Measurements from ENCODE around the gene GPS1. TPM values are rescaled to one million over a fixed set of nuclear protein-coding genes. Genes with fewer than 3 reads are reported as not detected.
A peak's percentile ranks its signal among the peaks of the same experiment; 100 is the strongest.

GPS1 gene
- total RNA-seq, 1 donor from 2014 or later: 150 TPM

DNA sequence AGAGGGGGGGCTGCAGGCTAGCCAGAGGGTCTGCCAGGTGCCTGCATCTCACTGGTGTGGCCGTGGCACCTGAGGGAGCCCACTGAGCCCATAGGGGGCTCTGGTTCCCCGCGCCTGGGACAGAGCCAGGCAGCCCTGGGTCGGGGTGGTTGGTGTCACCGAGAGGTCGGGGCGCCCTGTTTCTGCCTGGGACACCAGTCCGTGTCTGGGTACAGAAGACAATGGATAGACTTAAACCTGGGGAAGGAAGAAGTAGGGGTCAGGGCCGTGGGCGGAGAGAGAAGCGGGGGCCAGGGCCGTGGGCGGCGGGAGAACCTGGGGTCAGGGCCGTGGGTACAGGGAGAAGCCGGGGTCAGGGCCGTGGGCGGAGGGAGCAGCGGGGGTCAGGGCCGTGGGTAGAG is 3.1 kb upstream of the GPS1 start:
- peaks cover 3% of the 10 kb centered on the region for H3K36me3 ChIP-seq (ENCODE audit: control insufficient read depth, insufficient read depth, low read length)
- H3K4me3 ChIP-seq (ENCODE audit: low read depth, low read length): no peak overlapping the region
- no peaks in the 10 kb centered on the region for H3K27me3 ChIP-seq (ENCODE audit: control insufficient read depth, insufficient read depth, low read length)
- TF ChIP-seq, protein P1, sequence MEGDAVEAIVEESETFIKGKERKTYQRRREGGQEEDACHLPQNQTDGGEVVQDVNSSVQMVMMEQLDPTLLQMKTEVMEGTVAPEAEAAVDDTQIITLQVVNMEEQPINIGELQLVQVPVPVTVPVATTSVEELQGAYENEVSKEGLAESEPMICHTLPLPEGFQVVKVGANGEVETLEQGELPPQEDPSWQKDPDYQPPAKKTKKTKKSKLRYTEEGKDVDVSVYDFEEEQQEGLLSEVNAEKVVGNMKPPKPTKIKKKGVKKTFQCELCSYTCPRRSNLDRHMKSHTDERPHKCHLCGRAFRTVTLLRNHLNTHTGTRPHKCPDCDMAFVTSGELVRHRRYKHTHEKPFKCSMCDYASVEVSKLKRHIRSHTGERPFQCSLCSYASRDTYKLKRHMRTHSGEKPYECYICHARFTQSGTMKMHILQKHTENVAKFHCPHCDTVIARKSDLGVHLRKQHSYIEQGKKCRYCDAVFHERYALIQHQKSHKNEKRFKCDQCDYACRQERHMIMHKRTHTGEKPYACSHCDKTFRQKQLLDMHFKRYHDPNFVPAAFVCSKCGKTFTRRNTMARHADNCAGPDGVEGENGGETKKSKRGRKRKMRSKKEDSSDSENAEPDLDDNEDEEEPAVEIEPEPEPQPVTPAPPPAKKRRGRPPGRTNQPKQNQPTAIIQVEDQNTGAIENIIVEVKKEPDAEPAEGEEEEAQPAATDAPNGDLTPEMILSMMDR (IDR thresholded peaks at IDR 0.05; ENCODE audit: insufficient read depth, low read length, poor library complexity, severe bottlenecking): no peak
- no peak for DNase-seq (ENCODE audit: low read depth)

DNA sequence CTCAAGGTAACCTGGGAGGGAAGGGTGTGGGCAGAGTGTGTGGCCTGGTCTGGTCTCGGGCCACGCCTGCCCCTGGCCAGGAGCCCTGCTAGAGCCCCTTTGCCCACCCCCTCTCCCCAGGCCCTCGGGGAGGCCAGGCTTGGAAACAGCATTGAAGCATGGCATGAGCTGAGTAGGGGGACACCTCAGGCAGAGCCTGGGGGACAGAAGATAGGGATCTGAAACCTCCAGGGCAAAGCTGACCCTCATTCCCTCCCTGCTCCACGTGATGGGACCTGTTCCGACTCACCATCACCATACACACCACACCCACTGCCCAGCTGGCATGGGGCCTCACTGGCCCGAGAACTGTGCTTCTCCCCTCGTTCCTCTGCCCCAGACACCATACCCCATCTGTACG is 2.6 kb upstream of the GPS1 start:
- no peak for DNase-seq (ENCODE audit: low read depth)
- Histone ChIP-seq H3K36me3 (ENCODE audit: control insufficient read depth, insufficient read depth, low read length) (peaks cover 3% of the 10 kb centered on the region), H3K27me3 (ENCODE audit: control insufficient read depth, insufficient read depth, low read length) (no peaks in the 10 kb centered on the region), H3K4me3 (ENCODE audit: low read depth, low read length) (no peak overlapping the region)
- TF ChIP-seq, protein P1 (IDR thresholded peaks at IDR 0.05; ENCODE audit: insufficient read depth, low read length, poor library complexity, severe bottlenecking): no peak

DNA sequence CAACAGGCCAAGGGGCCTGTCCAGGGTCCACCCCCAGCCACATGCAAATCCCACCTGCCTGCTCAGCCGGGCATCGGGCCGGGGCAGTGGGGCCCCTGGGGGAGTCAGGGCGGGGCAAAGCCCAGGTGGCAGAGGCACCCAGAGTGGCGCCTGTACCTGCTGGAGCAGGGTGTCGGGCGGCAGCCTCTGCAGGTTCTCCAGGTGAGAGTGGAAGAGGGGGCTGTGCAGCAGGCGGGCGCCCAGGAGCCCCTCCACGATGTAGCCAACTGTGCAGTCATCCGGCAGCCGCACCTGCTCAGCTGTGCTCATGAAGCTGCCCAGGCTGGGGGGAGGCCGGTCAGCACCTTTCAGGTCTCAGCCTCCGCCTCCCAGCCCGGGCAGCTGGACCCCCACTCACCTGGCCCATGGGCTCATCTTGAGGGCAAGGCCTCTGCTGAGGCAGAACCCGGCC is 2.2 kb upstream of the GPS1 start:
- H3K36me3 ChIP-seq (ENCODE audit: control insufficient read depth, insufficient read depth, low read length): peaks cover 3% of the 10 kb centered on the region
- TF ChIP-seq, protein P1 (IDR thresholded peaks at IDR 0.05; ENCODE audit: insufficient read depth, low read length, poor library complexity, severe bottlenecking): no peak

DNA sequence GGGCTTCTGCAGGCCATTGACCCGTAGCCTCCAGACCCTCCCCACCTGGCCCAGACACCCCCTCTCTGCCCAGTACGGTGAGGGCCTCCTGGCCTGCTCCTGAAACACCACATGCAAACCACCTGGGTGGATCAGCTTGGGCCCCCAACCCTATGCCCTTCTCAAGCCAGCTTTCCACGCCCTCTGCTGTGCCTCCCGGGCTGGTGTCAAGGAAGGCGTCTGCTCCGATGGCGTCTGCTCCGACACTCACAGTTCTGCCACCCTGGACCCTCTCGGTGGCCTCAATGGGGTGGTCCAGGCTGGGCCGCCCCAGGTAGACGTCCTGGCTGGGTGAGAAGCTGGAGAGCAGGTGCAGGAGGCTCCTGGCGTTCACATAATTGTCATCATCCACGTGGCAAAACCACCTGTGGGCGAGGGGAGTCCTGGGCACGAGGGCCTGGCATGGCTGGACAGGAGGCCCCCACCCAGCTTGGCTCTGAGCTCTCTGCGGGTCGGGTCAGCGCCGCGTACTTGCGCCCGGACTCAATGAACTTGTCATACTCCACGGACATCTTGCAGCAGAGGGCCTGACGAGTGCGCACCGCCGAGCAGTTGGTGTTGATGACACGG is 1.4 kb upstream of the GPS1 start:
- TF ChIP-seq, protein P1 (IDR thresholded peaks at IDR 0.05; ENCODE audit: insufficient read depth, low read length, poor library complexity, severe bottlenecking): no peak
- H3K36me3 ChIP-seq (ENCODE audit: control insufficient read depth, insufficient read depth, low read length): peaks cover 3% of the 10 kb centered on the region
- peak overlapping the region; percentile 80 for H3K4me3 ChIP-seq (ENCODE audit: low read depth, low read length)

More for the DNA sequence above, 2.2 kb upstream of the GPS1 start:
- H3K27me3 ChIP-seq (ENCODE audit: control insufficient read depth, insufficient read depth, low read length): no peaks in the 10 kb centered on the region
- DNase-seq (ENCODE audit: low read depth): no peak
- no peak overlapping the region for H3K4me3 ChIP-seq (ENCODE audit: low read depth, low read length)

DNA sequence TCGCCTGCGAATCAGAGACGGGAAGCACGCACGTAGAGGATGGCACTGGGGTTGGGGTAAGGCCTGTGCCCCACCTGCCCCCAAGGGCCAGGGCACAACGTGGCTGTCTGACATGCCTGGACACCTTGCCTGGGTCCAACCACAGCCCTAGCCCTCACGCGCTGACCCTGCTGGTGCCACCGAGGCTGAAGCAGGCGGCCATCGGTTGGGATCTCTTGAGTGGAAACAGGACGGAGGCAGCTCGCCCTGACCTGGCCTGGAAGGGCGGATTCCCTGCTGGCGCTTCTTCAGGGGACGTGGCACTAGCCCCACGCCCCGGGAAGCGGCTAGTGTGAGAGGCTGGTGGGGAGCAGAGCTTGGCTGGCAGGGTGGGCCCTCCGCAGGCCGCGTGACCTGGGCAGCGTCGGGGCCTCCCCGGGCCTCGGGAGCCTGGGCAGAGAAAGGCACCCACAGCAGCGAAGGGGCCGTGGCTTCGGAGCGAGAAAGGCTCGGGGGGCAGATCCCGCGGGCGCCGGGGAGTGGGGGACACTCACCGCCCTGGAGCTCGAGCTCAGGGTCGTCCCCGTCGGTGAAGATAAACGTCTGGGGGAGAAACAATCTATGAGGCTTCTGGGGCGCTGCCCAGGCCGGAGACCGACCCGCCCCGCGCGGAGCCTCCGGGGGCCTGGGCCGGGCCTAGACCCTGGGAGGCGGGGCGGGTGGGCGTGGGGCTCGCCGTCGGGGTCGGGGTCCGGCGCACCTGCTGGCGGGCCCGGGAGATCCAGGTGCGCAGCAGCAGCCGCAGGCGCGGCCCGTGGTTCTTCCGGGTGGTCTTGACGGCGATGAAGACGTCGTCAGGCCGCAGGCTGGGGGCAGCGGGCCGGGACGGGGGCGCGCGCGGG is 697 bp upstream of the GPS1 start:
- peaks cover 3% of the 10 kb centered on the region for H3K36me3 ChIP-seq (ENCODE audit: control insufficient read depth, insufficient read depth, low read length)
- DNase-seq (ENCODE audit: low read depth): no peak
- peak overlapping the region; percentile 80 for H3K4me3 ChIP-seq (ENCODE audit: low read depth, low read length)
- TF ChIP-seq, protein P1 (IDR thresholded peaks at IDR 0.05; ENCODE audit: insufficient read depth, low read length, poor library complexity, severe bottlenecking): no peak
- H3K27me3 ChIP-seq (ENCODE audit: control insufficient read depth, insufficient read depth, low read length): no peaks in the 10 kb centered on the region

More for the DNA sequence above, 1.4 kb upstream of the GPS1 start:
- no peak for DNase-seq (ENCODE audit: low read depth)
- no peaks in the 10 kb centered on the region for H3K27me3 ChIP-seq (ENCODE audit: control insufficient read depth, insufficient read depth, low read length)
